GM18511 (cell line): ENCODE measurements around the gene DNAJC10.
"Not testable (repeated sequence)": the region's sequence is repeated elsewhere in the genome, so short reads cannot be mapped to it uniquely, and the experiment has no call there.

Source experiments
- ATAC-seq: cut with Tn5 transposase; IDR thresholded peaks from one replicate; pipeline ENCODE4 v1.9.1; 2021; ENCODE audit warnings: mild to moderate bottlenecking, moderate library complexity; ENCODE audit not compliant: unreplicated experiment

Gene DNAJC10

DNA sequence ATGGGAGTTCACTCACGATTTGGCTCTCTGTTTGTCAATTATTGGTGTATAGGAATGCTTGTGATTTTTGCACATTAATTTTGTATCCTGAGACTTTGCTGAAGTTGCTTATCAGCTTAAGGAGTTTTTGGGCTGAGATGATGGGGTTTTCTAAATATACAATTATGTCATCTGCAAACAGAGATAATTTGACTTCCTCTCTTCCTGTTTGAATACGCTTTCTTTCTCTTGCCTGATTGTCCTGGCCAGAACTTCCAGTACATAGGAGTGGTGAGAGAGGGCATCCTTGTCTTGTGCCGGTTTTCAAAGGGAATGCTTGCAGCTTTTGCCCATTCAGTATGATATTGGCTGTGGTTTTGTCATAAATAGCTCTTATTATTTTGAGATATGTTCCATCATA is 66.6 kb downstream of the DNAJC10 start:
- not testable (repeated sequence) for ATAC-seq

- no peak for ATAC-seq
Observed at GRCh38 chr2:182784058-182784706, 68.1 kb downstream of the DNAJC10 start.

DNA sequence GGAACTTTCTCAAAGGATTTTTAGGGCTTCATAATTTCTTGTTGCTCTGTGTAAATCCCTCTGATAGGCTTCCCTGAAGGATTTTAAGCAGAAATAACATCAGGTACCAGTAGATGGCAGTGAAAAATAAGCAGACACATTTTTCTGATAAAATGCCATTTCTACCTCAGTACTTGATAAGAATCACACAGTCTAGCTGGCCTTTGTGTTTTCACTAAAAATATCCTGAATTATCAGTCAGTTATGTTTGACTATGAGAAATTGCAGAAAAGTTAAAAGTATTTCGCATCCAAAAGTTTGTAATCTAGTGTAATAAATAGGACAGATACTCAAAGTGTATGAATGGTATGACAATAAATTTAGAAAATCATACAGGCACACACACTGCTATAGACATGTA is 68.7 kb downstream of the DNAJC10 start:
- ATAC-seq: peak; percentile 56

DNA sequence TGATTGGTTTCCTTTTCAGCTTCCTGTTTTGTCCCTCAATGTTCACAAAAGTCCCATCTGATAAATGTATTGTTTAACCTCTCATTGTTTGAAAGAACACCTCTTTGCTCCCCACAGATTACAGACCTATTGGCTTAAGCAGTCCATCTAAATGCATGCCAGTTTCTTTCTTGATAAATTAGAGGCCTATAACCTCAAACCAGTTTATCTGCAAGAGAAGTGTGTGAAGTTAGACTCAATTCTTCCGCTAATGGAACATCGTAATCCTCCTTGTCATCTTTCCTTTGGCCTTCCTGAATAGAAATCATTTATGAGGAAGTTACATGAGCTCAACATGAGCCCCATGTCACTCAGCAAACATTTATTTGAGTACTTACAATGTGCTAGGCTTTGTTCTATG is 76.4 kb downstream of the DNAJC10 start:
- no peak for ATAC-seq

DNA sequence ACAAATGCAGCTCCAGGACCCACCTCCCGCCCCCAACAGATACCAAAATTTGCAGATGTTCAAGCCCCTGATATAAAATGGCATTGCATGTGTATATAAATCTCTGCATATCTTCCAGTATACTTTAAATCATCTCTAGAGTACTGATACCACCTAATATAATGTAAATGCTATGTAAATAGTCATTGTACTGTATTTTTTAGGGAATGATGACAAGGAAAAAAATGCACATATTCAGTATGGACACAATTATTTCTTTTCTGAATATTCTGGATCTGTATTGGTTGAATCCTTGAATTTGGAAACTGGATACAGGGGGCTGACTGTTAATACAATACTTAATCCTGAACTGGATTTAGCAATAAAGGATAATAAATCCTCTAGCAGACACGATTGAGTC is 82.7 kb downstream of the DNAJC10 start:
- ATAC-seq: no peak

DNA sequence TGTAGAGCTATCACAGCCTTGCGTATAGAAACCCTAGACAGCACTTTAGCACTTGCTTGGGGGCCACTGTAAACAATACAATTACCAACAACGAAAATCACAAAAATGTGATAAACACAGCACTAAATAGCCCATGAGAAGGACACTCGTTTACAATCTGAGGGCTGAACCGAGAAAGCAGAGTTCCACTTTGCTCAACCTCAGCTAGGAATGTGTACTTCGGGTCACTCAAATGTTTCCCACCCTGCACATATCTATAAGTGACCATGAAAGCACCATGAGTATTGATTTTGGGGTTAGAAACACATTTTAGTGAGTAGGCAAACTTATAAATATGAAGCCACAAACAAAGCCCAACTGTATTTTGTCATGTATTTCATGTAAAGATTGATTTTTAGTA is 88.1 kb downstream of the DNAJC10 start:
- no peak for ATAC-seq

DNA sequence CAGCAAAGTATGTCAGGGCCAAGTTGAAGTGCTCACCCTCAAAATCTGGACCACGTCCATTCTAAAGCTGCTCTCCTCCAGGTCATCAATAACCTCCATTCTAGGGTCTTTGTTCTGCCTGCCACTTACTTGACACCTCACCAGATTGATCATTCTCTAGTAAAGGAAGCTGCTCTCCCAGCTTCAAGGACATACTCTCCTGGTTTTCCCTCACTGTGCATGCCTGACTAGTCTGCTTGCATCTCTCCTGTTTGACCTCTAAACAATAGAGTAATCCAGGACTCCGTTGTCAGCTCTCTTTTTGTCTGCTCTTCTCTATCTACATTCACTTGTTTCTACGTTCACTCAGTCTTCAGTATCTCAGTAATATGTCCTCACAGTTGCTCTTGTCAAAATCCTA is 91.3 kb downstream of the DNAJC10 start:
- no peak for ATAC-seq

GRCh38 chr2:182810087-182810486 is 94.0 kb downstream of the DNAJC10 start:
- ATAC-seq: no peak

- no peak for ATAC-seq
Observed at GRCh38 chr2:182814380-182814779, 98.3 kb downstream of the DNAJC10 start.

DNA sequence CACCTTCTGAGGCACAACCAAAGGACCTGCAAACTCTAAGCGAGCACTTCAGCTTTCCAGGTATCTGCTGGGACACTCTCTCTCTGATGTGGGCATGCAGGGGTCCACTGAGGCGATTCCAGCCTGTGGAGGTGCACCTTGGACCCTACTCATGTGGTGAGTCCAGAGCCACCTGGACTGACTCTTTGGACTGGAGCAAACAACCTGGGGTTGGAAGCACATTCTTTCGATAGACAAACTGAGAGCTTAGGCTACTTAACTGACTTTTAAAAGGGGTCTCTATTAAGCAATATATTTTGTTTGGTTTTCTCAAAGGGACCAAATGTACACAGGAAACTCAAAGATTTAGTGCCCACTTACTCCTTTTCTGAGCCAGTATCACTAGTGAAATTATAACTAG is 98.7 kb downstream of the DNAJC10 start:
- no peak for ATAC-seq

DNA sequence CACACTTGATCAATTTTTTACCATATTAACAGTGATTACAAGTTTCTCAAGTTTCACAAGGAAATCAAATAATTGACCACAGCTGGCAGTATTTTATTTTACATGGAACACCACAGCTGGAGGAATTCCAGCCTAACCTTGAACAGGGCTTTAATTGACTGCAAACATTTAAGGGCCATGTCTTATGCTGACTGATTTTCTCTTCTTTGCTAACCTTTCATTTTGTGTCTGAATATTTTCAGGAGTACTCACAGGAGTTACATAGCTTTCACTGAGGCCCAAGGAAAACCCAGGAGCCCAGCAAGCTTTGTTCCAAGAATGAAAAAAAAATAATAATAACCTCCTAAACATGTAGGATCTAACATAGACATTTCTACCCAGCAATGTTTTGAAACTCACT is 100.8 kb downstream of the DNAJC10 start:
- ATAC-seq: no peak

- no peak for ATAC-seq
Observed at GRCh38 chr2:182817558-182817957, 101.5 kb downstream of the DNAJC10 start.

GRCh38 chr2:182818501-182818900 is 102.4 kb downstream of the DNAJC10 start:
- ATAC-seq: no peak

GRCh38 chr2:182818925-182819324 is 102.9 kb downstream of the DNAJC10 start:
- ATAC-seq: no peak

- ATAC-seq: no peak
Observed at GRCh38 chr2:182819412-182819811, 103.4 kb downstream of the DNAJC10 start.

GRCh38 chr2:182821182-182821581 is 105.1 kb downstream of the DNAJC10 start:
- ATAC-seq: no peak

- no peak for ATAC-seq
Observed at GRCh38 chr2:182822733-182823132, 106.7 kb downstream of the DNAJC10 start.

- ATAC-seq: no peak
Observed at GRCh38 chr2:182824056-182824766, 108.2 kb downstream of the DNAJC10 start.

GRCh38 chr2:182824767-182825158 is 108.7 kb downstream of the DNAJC10 start:
- ATAC-seq: no peak

- ATAC-seq: no peak
Observed at GRCh38 chr2:182826064-182826463, 110.0 kb downstream of the DNAJC10 start.

GRCh38 chr2:182826496-182826895 is 110.4 kb downstream of the DNAJC10 start:
- no peak for ATAC-seq

GRCh38 chr2:182827182-182827879 is 111.3 kb downstream of the DNAJC10 start:
- ATAC-seq: no peak
